ENCODE data around the gene EPB41L1. TPM values are rescaled to one million over a fixed set of nuclear protein-coding genes. Genes with fewer than 3 reads are reported as not detected.
A peak's percentile ranks its signal among the peaks of the same experiment; 100 is the strongest.

EPB41L1 gene
- total RNA-seq, 1 experiment from 2014 or later = 42.1 TPM

GRCh38 chr20:36128463-36129159 is 25.9 kb upstream of the EPB41L1 start:
- H3K4me3 ChIP-seq (replicated peaks in 1 of 2; ENCODE audit: low read depth in 1 of 2, low read length in 2 of 2) = no peak overlapping the region
- H2AFZ ChIP-seq (ENCODE audit: low read depth, low read length, poor library complexity, severe bottlenecking) = no peak overlapping the region
- H3K79me2 ChIP-seq (ENCODE audit: insufficient read depth, low read length) = no peaks in the 10 kb centered on the region
- peaks cover 2 to 32% of the 10 kb centered on the region in 2 experiments; a peak in 3 of 4 replicates for H3K4me1 ChIP-seq (ENCODE audit: control insufficient read depth in 1 of 2, insufficient read depth in 2 of 2, low read length in 2 of 2)
- BruUV-seq (replicated peaks) = no TSS peak
- peak overlapping the region; percentile 49 for H3K4me2 ChIP-seq (ENCODE audit: low read length)
- no peak for DNase-seq (ENCODE audit: low read depth, low spot score)
- H3K9me2 ChIP-seq (ENCODE audit: insufficient read depth) = no peaks in the 10 kb centered on the region
- H3K9me3 ChIP-seq (ENCODE audit: control insufficient read depth in 1 of 2, insufficient read depth in 1 of 2, low read depth in 1 of 2, low read length in 2 of 2) = no peaks in the 10 kb centered on the region
- H3K9ac ChIP-seq (ENCODE audit: low read length) = no peak overlapping the region
- H3K27me3 ChIP-seq (ENCODE audit: insufficient read depth, low read length) = no peaks in the 10 kb centered on the region
- intact Hi-C loops (cut with micrococcal nuclease) = no loop called here
- POLR2A ChIA-PET = no interaction called here
- TF ChIP-seq CTCF (IDR thresholded peaks at IDR 0.05 in 2 of 3, conservative IDR thresholded peaks at IDR 0.05 in 1 of 3; ENCODE audit: borderline replicate concordance in 1 of 3, insufficient read depth in 1 of 3, low read depth in 2 of 3, low read length in 2 of 3) (no peak), SP1 (IDR thresholded peaks at IDR 0.05; ENCODE audit: low read depth) (no peak), ELF1 (IDR thresholded peaks at IDR 0.05; ENCODE audit: borderline replicate concordance, low read depth) (no peak), JUND (IDR thresholded peaks at IDR 0.05) (no peak), YY1 (IDR thresholded peaks at IDR 0.05; ENCODE audit: extremely low read depth, insufficient replicate concordance, low read depth, low read length) (no peak), SIN3A (IDR thresholded peaks at IDR 0.05; ENCODE audit: low read depth) (no peak), POLR2AphosphoS5 (IDR thresholded peaks at IDR 0.05; ENCODE audit: low read depth, low read length) (no peak), CEBPB (IDR thresholded peaks at IDR 0.05; ENCODE audit: low read depth) (no peak), REST (IDR thresholded peaks at IDR 0.05; ENCODE audit: low read depth) (no peak), FOSL1 (IDR thresholded peaks at IDR 0.05; ENCODE audit: low read depth) (no peak), SRF (IDR thresholded peaks at IDR 0.05; ENCODE audit: low read depth) (no peak), POLR2A (IDR thresholded peaks at IDR 0.05; ENCODE audit: borderline replicate concordance, extremely low read depth, insufficient read depth, insufficient read length) (no peak)
- TF ChIP-seq, protein P1, sequence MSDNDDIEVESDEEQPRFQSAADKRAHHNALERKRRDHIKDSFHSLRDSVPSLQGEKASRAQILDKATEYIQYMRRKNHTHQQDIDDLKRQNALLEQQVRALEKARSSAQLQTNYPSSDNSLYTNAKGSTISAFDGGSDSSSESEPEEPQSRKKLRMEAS (IDR thresholded peaks at IDR 0.05) = no peak
- TF ChIP-seq, protein P2, sequence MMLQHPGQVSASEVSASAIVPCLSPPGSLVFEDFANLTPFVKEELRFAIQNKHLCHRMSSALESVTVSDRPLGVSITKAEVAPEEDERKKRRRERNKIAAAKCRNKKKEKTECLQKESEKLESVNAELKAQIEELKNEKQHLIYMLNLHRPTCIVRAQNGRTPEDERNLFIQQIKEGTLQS (IDR thresholded peaks at IDR 0.05) = no peak
- CTCF ChIA-PET = interaction anchor here (2.9 to 3.6 kb wide), 2 partner anchors 10 to 137 kb away, joined by 11 to 12 read pairs; no protein-coding TSS in a partner anchor
- RAD21 ChIA-PET (ENCODE audit: low non-redundant PET in 1 of 2, low total read pairs in 2 of 2, uncharacterized antibody in 2 of 2, unreplicated experiment in 2 of 2) = no interaction called here
- H3K27ac ChIP-seq (ENCODE audit: low read depth, low read length) = no peak overlapping the region
- no peaks in the 10 kb centered on the region for H3K36me3 ChIP-seq (ENCODE audit: control insufficient read depth in 1 of 2, insufficient read depth in 2 of 2, low read length in 2 of 2)
- no peaks in the 10 kb centered on the region for H4K20me1 ChIP-seq (ENCODE audit: insufficient read depth)
- ATAC-seq = peak; percentile 71; the same call in 1 of the 2 replicates
